Heart right ventricle (tissue), 16 donors: Measurements from ENCODE around the gene PARP9. TPM values are rescaled to one million over a fixed set of nuclear protein-coding genes. Genes with fewer than 3 reads are reported as not detected.
"Not testable (repeated sequence)": the region's sequence is repeated elsewhere in the genome, so short reads cannot be mapped to it uniquely, and the experiment has no call there.

Experiments used
- ATAC-seq, 8 donors: fragments of 200-7000 bp; cut with Tn5 transposase; one replicate each; pipeline ENCODE4 v1.9.1; 2020; ENCODE audit warnings: mild to moderate bottlenecking in 8 of 8, moderate library complexity in 8 of 8, moderate number of reproducible peaks in 1 of 8
- DNase-seq, 2 donors: peaks; one replicate each; pipeline ENCODE4 v3.0.0-alpha.2; 2020
- H3K27ac ChIP-seq, 10 donors: fragments of 200-600 bp; sonication (generic) in 2 of 10; one replicate each; pipeline versions ENCODE4 v1.5.0 to v1.8.0; 2020 to 2022; ENCODE audit warnings: mild to moderate bottlenecking in 3 of 10
- H3K27me3 ChIP-seq, 7 donors: fragments of 200-600 bp; one replicate each; pipeline ENCODE4 v1.8.0; 2021 to 2022; ENCODE audit warnings: mild to moderate bottlenecking in 2 of 7
- H3K36me3 ChIP-seq, 9 donors: fragments of 200-600 bp; sonication (generic) in 1 of 9; one replicate each; pipeline versions ENCODE4 v1.5.0 to v1.8.0; 2020 to 2022; ENCODE audit warnings: mild to moderate bottlenecking in 2 of 9
- H3K4me1 ChIP-seq, 9 donors: fragments of 200-600 bp; sonication (generic) in 1 of 9; one replicate each; pipeline versions ENCODE4 v1.5.0 to v1.8.0; 2020 to 2022; ENCODE audit warnings: mild to moderate bottlenecking in 4 of 9
- H3K4me3 ChIP-seq, 10 donors: fragments of 200-600 bp; sonication (generic) in 2 of 10; one replicate each; pipeline versions ENCODE4 v1.5.0 to v1.8.0; 2020 to 2022; ENCODE audit warnings: mild to moderate bottlenecking in 7 of 10, moderate library complexity in 2 of 10
- H3K9me3 ChIP-seq, 11 donors: fragments of 200-600 bp in 10 of 11; sonication (generic) in 2 of 11; one replicate each; pipeline versions ENCODE4 v1.5.0 to v1.8.0; 2013 to 2022; ENCODE audit warnings: mild to moderate bottlenecking in 2 of 11, control low read depth in 1 of 11, moderate library complexity in 1 of 11
- WGBS, 2 donors: extraction: QIAGEN DNeasy Blood & Tissue Kit; methylation state at CpG; one replicate each; pipeline ENCODE4 v1.1.7; 2013; ENCODE audit warnings: inconsistent platforms in 1 of 2; 5-methylcytosine and 5-hydroxymethylcytosine counted together
- intact Hi-C, 10 donors: fragments of 100-400 bp; cut with DNase I; formaldehyde crosslinking; loops; one replicate each; pipeline versions ENCODE4 v1.11.1 to v1.14.2; 2022
- polyA plus RNA-seq, 2 donors: library from polyadenylated mRNA; stranded (reverse); fragments of 200-250 nt; gene quantifications; one replicate each; pipeline ENCODE4 v1.2.3, GENCODE V29; 2013
- total RNA-seq, 10 donors: library from RNA; stranded (reverse); fragmentation: NEBNext Ultra II Directional in 3 of 10; extraction: Animal tissue kit (Norgen Biotek cat#: 25700) in 3 of 10; gene quantifications; one replicate each; pipeline versions ENCODE4 v1.2.1 to v1.2.4, GENCODE V29; 2021 to 2023
- TF ChIP-seq, protein P1 (sequence below), 9 donors: fragments of 200-600 bp; sonication (generic) in 2 of 9; IDR thresholded peaks; one replicate each; pipeline versions ENCODE4 v1.5.0 to v1.8.0; 2021 to 2022; ENCODE audit warnings: antibody characterized with exemption in 9 of 9, mild to moderate bottlenecking in 5 of 9, moderate library complexity in 1 of 9
- donor health status: Arrhythmogenic right ventricular cardiomyopathy.
- donor health status: ischemic (EF 13 %, LVEDD 7.1; RV severe dilation, severe dysfunction).
- donor health status: healthy with polysubstance abuse.
- donor health status: DM: no; HTN: yes; CAD: no.
- donor health status: DM: no; HTN: no; CAD: no.
- donor health status: ischemic (EF 25% LVEDD 6.9; RV normal size, moderate dysfunction).
- donor health status: ischemic (EF 25% LVEDD 5.7; RV mildly dilated, moderate dysfunction).
- donor health status: healthy.
- donor health status: DM: yes; HTN: yes; CAD: no.
- donor health status: Ischemic cardiomyopathy.
- donor health status: ischemic (EF 35%, LVEDD 5.7; RV mildly dilated, moderate dysfunction).
- donor health status: nonischemic (EF 11% LVEDD 7.7; RV severe dilation, severe dysfunction).
- donor health status: DM: yes; HTN: yes; CAD: no.
- donor health status: PGD.
- donor health status: ischemic (EF 29% LVEDD 5.4; RV normal size, mild dysfunction).
- donor health status: nonischemic (EF 23%, LVEDD 6.1; RV moderate dilation, normal function).

Gene PARP9
- total and polyA plus RNA-seq, 12 donors = 7.1 to 60.4 (median 15.2) TPM

DNA sequence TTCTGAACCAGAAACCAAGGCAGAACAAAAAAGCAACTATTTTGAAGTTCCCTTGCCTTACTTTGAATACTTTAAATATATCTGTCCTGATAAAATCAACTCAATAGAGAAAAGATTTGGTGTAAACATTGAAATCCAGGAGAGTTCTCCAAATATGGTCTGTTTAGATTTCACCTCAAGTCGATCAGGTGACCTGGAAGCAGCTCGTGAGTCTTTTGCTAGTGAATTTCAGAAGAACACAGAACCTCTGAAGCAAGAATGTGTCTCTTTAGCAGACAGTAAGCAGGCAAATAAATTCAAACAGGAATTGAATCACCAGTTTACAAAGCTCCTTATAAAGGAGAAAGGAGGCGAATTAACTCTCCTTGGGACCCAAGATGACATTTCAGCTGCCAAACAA lies 4.7 kb upstream of the PARP9 start:
- ATAC-seq = no peak
- 78 to 88% methylated on average over 3 of the region's 3 CpGs for WGBS, 2 donors
- Histone ChIP-seq H3K36me3 (peaks cover 0 to 81% (median 28%) of the 10 kb centered on the region in 9 donors), H3K27me3 (no peaks in the 10 kb centered on the region), H3K4me1 (peaks cover 0 to 67% (median 16%) of the 10 kb centered on the region in 9 donors), H3K4me3 (no peak overlapping the region), H3K9me3 (no peaks in the 10 kb centered on the region), H3K27ac (peak overlapping the region in 1 of 10 donors; percentile 7)
- intact Hi-C loops = loop anchor here in 1 of 10 donors (10.0 kb wide), 1 partner anchor 106 kb away; no protein-coding TSS in a partner anchor
- TF ChIP-seq, protein P1, sequence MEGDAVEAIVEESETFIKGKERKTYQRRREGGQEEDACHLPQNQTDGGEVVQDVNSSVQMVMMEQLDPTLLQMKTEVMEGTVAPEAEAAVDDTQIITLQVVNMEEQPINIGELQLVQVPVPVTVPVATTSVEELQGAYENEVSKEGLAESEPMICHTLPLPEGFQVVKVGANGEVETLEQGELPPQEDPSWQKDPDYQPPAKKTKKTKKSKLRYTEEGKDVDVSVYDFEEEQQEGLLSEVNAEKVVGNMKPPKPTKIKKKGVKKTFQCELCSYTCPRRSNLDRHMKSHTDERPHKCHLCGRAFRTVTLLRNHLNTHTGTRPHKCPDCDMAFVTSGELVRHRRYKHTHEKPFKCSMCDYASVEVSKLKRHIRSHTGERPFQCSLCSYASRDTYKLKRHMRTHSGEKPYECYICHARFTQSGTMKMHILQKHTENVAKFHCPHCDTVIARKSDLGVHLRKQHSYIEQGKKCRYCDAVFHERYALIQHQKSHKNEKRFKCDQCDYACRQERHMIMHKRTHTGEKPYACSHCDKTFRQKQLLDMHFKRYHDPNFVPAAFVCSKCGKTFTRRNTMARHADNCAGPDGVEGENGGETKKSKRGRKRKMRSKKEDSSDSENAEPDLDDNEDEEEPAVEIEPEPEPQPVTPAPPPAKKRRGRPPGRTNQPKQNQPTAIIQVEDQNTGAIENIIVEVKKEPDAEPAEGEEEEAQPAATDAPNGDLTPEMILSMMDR (IDR thresholded peaks at IDR 0.05) = no peak
- no peak for DNase-seq

DNA sequence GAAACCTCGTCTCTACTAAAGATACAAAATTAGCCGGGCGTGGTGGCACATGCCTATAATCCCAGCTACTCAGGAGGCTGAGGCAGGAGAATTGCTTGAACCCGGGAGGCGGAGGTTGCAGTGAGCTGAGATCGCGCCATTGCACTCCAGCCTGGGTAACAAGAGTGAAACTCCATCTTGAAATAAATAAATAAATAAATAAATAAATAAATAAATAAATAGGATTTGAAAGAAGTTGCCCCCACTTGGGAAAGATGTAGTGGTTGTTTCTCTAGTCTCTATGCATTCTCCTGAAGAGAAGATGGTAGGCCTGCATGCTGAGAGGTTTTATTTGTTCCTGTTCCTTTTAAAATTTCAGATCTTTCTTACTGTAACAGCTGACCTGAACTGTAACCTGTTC lies 4.0 kb upstream of the PARP9 start:
- WGBS, 2 donors = 99% methylated on average over 7 of the region's 7 CpGs
- not testable (repeated sequence) for H3K9me3 ChIP-seq, DNase-seq, ATAC-seq, H3K27me3 ChIP-seq, H3K4me3 ChIP-seq
- Histone ChIP-seq H3K36me3 (peaks cover 0 to 75% (median 28%) of the 10 kb centered on the region in 9 donors), H3K27ac (peak overlapping the region in 1 of 10 donors; percentile 7), H3K4me1 (peaks cover 0 to 65% (median 20%) of the 10 kb centered on the region in 9 donors)
- intact Hi-C loops = loop anchor here in 1 of 10 donors (10.0 kb wide), 1 partner anchor 107 kb away; no protein-coding TSS in a partner anchor

DNA sequence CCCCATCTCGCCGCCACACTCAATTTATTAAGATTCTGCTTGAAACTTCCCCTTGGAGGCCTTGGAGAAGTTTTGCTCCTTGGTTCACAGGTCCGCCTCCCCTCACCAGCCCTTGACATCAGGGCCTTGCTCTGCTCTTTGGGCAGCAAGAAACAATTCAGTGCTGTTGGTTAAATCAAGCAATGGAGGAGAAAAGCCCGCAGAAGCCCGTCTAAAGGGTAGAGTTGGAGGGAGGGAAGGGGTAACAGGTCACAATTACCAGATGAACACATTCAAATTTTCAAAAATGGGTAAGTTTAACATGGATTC lies 429 bp downstream of the PARP9 start:
- peak in 6 of 8 donors; percentile 11 to 39 (median 26) for ATAC-seq
- DNase-seq = no peak
- TF ChIP-seq, protein P1 (IDR thresholded peaks at IDR 0.05) = no peak
- Histone ChIP-seq H3K9me3 (no peaks in the 10 kb centered on the region), H3K36me3 (peaks cover 0 to 46% (median 12%) of the 10 kb centered on the region in 9 donors), H3K27ac (peak overlapping the region; percentile 86 to 99 (median 96)), H3K4me3 (peak overlapping the region; percentile 58 to 96 (median 90)), H3K27me3 (no peaks in the 10 kb centered on the region), H3K4me1 (peaks cover 0 to 70% (median 42%) of the 10 kb centered on the region in 9 donors)
- intact Hi-C loops = loop anchor here in 2 of 10 donors (2.0 to 10.0 kb wide), 2 partner anchors 111 to 117 kb away; partner anchors contain the start of gene PARP14 (in 1 of the 2)
- WGBS, 2 donors = 32 to 38% methylated on average over 5 of the region's 5 CpGs

DNA sequence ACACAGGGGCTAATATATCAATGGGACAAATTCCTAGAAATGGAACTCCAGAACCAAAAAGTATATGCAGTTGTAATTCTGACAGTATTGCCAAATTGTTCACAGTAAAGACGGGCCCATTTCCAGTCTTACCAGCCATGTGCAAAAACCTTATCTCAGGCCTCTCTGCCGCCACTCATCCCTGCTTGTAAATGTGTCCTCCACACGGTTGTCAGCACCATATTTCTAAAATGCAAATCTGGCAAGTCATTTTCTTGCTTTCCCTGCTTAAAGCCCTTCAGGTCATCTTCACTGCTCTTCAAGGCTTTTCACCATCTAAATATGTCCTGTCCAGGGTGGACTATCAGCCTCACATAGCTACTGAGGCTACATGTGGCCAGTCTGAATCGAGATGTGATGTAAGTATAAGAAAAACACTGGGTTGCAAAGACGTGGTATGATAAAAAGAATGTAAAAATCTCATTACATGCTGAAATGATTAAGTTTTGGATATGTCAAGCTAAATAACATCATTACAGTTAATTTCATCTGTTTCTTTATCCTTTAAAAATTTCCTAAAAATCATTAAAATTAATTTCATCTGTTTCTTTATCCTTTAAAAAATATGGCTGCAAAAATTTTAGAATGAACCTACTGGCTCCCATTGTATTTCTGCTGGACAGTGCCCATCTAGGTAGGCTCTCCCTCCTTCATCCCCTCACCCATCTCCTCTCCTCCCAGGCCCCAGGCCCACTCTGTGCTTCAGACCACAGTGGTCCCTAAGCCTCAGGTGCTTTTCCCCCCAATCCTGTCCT lies 980 bp downstream of the PARP9 start:
- Histone ChIP-seq H3K36me3 (peaks cover 0 to 46% (median 15%) of the 10 kb centered on the region in 9 donors), H3K27me3 (no peaks in the 10 kb centered on the region), H3K9me3 (no peaks in the 10 kb centered on the region), H3K4me1 (peaks cover 0 to 65% (median 42%) of the 10 kb centered on the region in 9 donors), H3K27ac (peak overlapping the region; percentile 86 to 99 (median 96)), H3K4me3 (peak overlapping the region; percentile 58 to 96 (median 90))
- WGBS, 2 donors = 32 to 38% methylated on average over 5 of the region's 5 CpGs
- intact Hi-C loops = loop anchor here in 2 of 10 donors (1.0 to 10.0 kb wide), 2 partner anchors 112 to 117 kb away; partner anchors contain the start of gene PARP14 (in 1 of the 2)
- no peak for DNase-seq
- ATAC-seq = peak in 4 of 8 donors; percentile 10 to 14 (median 12)
- TF ChIP-seq, protein P1 (IDR thresholded peaks at IDR 0.05) = no peak
